ENCODE measurements around the gene RAB11FIP5. TPM values are rescaled to one million over a fixed set of nuclear protein-coding genes. Genes with fewer than 3 reads are reported as not detected.

The RAB11FIP5 gene
- total and polyA plus RNA-seq, 2 donors (not counting 3 experiments of a cell fraction or from before 2014, with no cell fraction given): 36.6 to 47.0 TPM

GRCh38 chr2:73112026-73112912, 479 bp downstream of the RAB11FIP5 start:
- DNase-seq (ENCODE audit: low read depth, low spot score) (peak; percentile 71), FAIRE-seq (no peak)
- peaks cover 22% of the 10 kb centered on the region for H3K4me1 ChIP-seq (ENCODE audit: control insufficient read depth, extremely low read depth, insufficient read depth, low read length)
- no peaks in the 10 kb centered on the region for H4K20me1 ChIP-seq (replicated peaks; ENCODE audit: control insufficient read depth, extremely low read depth, insufficient read depth, low read length)
- H3K9me3 ChIP-seq (replicated peaks; ENCODE audit: control insufficient read depth, insufficient read depth, low read length): no peaks in the 10 kb centered on the region
- intact Hi-C loops (cut with micrococcal nuclease) (no loop called here), dilution Hi-C loops (cut with MboI; ENCODE audit: extremely low pct_ligation_motif_present, low sequenced_read_pairs) (no loop called here)
- no peaks in the 10 kb centered on the region for H3K27me3 ChIP-seq (ENCODE audit: control insufficient read depth in 2 of 2, insufficient read depth in 2 of 2, low read length in 2 of 2)
- peak overlapping the region; percentile 79 for H3K4me2 ChIP-seq (ENCODE audit: insufficient read depth, low read length)
- BruUV-seq (replicated peaks): no TSS peak
- no peak for TF ChIP-seq MYC (IDR thresholded peaks at IDR 0.05; ENCODE audit: low read depth, low read length)
- TF ChIP-seq MAX (IDR thresholded peaks at IDR 0.05; ENCODE audit: insufficient read depth, insufficient read length): no peak
- TF ChIP-seq FOS (IDR thresholded peaks at IDR 0.05; ENCODE audit: borderline replicate concordance, insufficient read depth, low read length): no peak
- TF ChIP-seq JUN (IDR thresholded peaks at IDR 0.05; ENCODE audit: borderline replicate concordance, insufficient read depth, insufficient read length, low read depth): no peak
- no peak for TF ChIP-seq EZH2 (IDR thresholded peaks at IDR 0.05; ENCODE audit: borderline replicate concordance, low read depth, low read length, severe bottlenecking)
- TF ChIP-seq GATA2 (IDR thresholded peaks at IDR 0.05; ENCODE audit: insufficient read depth, insufficient read length, low read depth, low read length): no peak
- no peak for TF ChIP-seq POLR2A (IDR thresholded peaks at IDR 0.05; ENCODE audit: low read depth, low read length)
- TF ChIP-seq POLR2AphosphoS5 (IDR thresholded peaks at IDR 0.05; ENCODE audit: insufficient read depth, low read depth, low read length): no peak
- peak overlapping the region; percentile 71 for H3K9ac ChIP-seq (replicated peaks; ENCODE audit: extremely low read depth, insufficient read depth, low read length)
- POLR2A ChIA-PET: no interaction called here
- peak overlapping the region; percentile 60 for H3K27ac ChIP-seq (ENCODE audit: insufficient read depth, low read depth, low read length)
- no peaks in the 10 kb centered on the region for H3K36me3 ChIP-seq (ENCODE audit: control insufficient read depth in 2 of 2, extremely low read depth in 1 of 2, insufficient read depth in 2 of 2, low read length in 2 of 2)
- peak overlapping the region; percentile 37 to 74 (median 73) for H3K4me3 ChIP-seq (replicated peaks in 1 of 3; ENCODE audit: insufficient read depth in 1 of 3, low read depth in 1 of 3, low read length in 3 of 3)
- no peaks in the 10 kb centered on the region for H3K9me1 ChIP-seq (replicated peaks; ENCODE audit: control insufficient read depth, extremely low read depth, insufficient read depth, low read length)
- peak overlapping the region; percentile 16 for H2AFZ ChIP-seq (ENCODE audit: low read depth, low read length)
- CTCF ChIA-PET: interaction anchor here (1.0 to 6.6 kb wide), 8 partner anchors 10 to 65 kb away, joined by 3 to 69 read pairs (median 6); no protein-coding TSS in a partner anchor
- H3K79me2 ChIP-seq (ENCODE audit: control insufficient read depth, insufficient read depth, low read length): peaks cover 42% of the 10 kb centered on the region
